GM12873 (cell line): Measurements from ENCODE around the gene IFITM5.

Experiments used
- CTCF ChIP-seq: IDR thresholded peaks from 2 replicates; pipeline ENCODE4 v1.5.1; 2012; ENCODE audit warnings: low read depth, mild to moderate bottlenecking, moderate library complexity, low read length, control low read depth; ENCODE audit not compliant: insufficient read depth; ENCODE audit errors: missing control alignments

Gene IFITM5

DNA sequence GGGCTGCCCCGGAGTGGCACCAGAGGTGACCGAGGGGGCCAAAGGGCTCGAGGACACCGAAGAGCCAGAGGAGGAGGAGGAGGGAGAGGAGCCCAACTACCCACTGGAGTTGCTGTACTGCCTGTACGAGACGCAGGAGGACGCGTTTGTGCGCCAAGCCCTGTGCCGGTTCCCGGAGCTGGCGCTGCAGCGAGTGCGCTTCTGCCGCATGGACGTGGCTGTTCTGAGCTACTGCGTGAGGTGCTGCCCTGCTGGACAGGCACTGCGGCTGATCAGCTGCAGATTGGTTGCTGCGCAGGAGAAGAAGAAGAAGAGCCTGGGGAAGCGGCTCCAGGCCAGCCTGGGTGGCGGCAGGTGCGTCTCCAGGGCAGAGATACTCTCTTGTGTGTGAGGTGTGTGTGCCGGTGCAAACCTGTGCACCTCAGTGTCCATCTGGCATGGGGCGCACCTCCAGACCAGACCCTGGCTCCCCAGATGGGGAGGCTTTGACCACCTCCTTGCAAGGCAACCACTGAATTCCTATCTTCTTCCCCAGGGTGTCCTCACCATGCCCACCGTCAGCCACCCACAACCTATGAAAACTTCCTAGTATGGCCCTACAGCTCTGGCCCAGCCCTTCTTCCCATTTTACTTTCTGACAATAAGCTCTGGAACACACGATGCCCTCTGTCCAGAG, 17.7 kb downstream of the IFITM5 start:
- TF ChIP-seq CTCF = no peak

- TF ChIP-seq CTCF = no peak
Observed at GRCh38 chr11:280706-281485, 18.4 kb downstream of the IFITM5 start.

DNA sequence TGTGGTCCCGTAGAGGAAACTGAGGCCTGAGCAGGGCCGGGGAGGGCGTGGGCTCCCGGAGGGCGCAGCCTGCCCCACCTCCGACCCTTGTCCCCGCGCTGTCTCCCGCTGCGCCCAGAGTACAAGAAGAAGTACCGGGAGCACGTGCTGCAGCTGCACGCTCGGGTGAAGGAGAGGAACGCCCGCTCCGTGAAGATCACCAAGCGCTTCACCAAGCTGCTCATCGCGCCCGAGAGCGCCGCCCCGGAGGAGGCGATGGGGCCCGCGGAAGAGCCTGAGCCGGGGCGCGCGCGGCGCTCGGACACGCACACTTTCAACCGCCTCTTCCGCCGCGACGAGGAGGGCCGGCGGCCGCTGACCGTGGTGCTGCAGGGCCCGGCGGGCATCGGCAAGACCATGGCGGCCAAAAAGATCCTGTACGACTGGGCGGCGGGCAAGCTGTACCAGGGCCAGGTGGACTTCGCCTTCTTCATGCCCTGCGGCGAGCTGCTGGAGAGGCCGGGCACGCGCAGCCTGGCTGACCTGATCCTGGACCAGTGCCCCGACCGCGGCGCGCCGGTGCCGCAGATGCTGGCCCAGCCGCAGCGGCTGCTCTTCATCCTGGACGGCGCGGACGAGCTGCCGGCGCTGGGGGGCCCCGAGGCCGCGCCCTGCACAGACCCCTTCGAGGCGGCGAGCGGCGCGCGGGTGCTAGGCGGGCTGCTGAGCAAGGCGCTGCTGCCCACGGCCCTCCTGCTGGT, 19.2 kb downstream of the IFITM5 start:
- TF ChIP-seq CTCF = no peak

GRCh38 chr11:279040-279965, 20.0 kb downstream of the IFITM5 start:
- no peak for TF ChIP-seq CTCF

DNA sequence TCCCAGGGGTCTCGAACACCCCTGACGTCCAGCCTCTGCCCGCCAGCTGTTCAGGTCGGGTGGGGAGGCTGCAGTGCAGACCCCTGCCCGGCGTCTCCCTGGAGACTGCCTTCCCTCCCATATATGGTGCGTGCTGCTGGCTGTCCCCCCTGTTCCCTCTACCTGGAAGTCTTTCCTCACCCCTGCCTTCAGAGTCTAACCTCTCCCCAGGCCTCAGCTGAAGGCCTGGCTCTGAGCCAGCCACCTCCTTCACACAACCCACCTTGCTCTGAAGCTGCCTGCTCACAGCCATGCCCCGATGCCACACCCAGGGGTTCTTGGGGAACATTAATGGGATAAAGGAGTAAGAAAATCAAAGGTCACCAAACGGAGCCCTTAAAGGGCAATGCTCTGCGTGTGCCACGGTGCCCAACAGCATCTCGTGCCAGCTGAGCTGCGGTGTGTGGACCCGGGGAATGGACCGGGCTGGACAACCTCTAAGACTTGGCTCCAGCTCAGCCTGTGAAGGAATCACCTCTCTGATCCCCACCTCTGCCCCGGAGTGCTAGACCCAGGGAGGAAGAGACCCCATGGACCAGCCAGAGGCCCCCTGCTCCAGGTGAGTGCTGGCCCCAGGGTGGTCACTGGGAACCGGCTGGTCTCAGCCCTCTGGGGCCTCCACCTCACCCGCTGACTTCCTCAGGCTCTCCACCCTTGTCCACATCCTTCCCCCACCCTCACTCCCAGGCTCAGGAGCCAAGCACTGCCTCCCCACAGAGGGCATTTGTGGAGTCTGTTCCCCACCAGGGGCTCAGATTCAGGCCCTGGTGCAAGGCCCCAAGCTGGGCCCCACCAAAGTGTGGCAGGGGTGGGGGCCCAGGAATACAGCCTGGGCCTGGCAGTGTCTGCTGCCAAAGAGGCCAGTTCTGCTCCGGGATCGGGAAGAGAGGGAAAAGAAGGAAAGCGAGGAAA, 21.1 kb downstream of the IFITM5 start, which contains the start of gene NLRP6:
TSS of gene NLRP6 (plus strand) at position 407 of the 951 bp plus-strand sequence. CDS start at position 570, 163 bp downstream.
- TF ChIP-seq CTCF = no peak

DNA sequence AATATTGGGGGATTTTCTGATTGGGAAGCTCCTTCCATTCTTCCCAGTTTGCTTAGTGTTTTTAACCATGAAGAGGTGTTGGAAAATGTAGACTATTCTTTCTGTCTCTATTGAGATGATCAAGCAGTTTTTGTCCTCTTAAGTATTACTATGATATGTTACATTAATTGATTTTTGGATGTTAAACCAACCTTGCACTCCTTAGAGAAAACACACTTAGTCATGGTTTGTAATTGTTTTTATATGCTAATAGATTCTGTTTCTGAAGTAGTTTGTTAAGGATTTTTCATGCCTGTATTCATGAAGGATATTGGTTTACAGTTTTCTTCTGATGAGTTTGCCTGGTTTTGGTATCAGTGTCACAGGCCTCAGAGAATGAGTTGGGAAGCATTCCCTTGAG, 23.1 kb downstream of the IFITM5 start:
- TF ChIP-seq CTCF = no peak
